Glutamatergic neuron (in vitro differentiated cells): ENCODE measurements around the gene RNU6-8. TPM values are rescaled to one million over a fixed set of nuclear protein-coding genes. Genes with fewer than 3 reads are reported as not detected.

Experiments used
- DNase-seq: peaks from one replicate; pipeline ENCODE4 v3.0.0; 2022
- H3K27ac Mint-ChIP-seq: one replicate; pipeline ENCODE4 v1.8.0; 2020; ENCODE audit warnings: mild to moderate bottlenecking, mixed read lengths, inconsistent platforms; ENCODE audit not compliant: unreplicated experiment
- H3K27me3 Mint-ChIP-seq: one replicate; pipeline ENCODE4 v1.8.0; 2020; ENCODE audit warnings: mild to moderate bottlenecking, moderate library complexity, mixed read lengths, inconsistent platforms; ENCODE audit not compliant: unreplicated experiment
- H3K36me3 Mint-ChIP-seq: one replicate; pipeline ENCODE4 v1.8.0; 2020; ENCODE audit warnings: mild to moderate bottlenecking, mixed read lengths, inconsistent platforms; ENCODE audit not compliant: unreplicated experiment
- H3K4me1 Mint-ChIP-seq: one replicate; pipeline ENCODE4 v1.8.0; 2020; ENCODE audit warnings: mild to moderate bottlenecking, low read depth, mixed read lengths, inconsistent platforms; ENCODE audit not compliant: unreplicated experiment
- H3K4me3 Mint-ChIP-seq: one replicate; pipeline ENCODE4 v1.8.0; 2020; ENCODE audit warnings: mild to moderate bottlenecking, mixed read lengths, inconsistent platforms; ENCODE audit not compliant: unreplicated experiment
- H3K9me3 Mint-ChIP-seq: one replicate; pipeline ENCODE4 v1.8.0; 2020; ENCODE audit warnings: mild to moderate bottlenecking, moderate library complexity, mixed read lengths, inconsistent platforms; ENCODE audit not compliant: unreplicated experiment
- total RNA-seq: library from RNA; stranded (reverse); fragmentation: NEBNext Ultra II Directional; extraction: Animal tissue kit (Norgen Biotek cat#: 25700); gene quantifications from one replicate; pipeline ENCODE4 v1.2.1, GENCODE V29; 2021; ENCODE audit not compliant: unreplicated experiment
- TF ChIP-seq, protein P1 (sequence below): fragments of 200-600 bp; sonication (generic); IDR thresholded peaks from one replicate; pipeline ENCODE4 v1.5.0; 2021; ENCODE audit not compliant: partially characterized antibody, unreplicated experiment

Gene RNU6-8
- total RNA-seq, 1 donor from 2014 or later = not detected

GRCh38 chr14:32217301-32217700 is 14.2 kb upstream of the RNU6-8 start:
- no peaks in the 10 kb centered on the region for H3K9me3 Mint-ChIP-seq

DNA sequence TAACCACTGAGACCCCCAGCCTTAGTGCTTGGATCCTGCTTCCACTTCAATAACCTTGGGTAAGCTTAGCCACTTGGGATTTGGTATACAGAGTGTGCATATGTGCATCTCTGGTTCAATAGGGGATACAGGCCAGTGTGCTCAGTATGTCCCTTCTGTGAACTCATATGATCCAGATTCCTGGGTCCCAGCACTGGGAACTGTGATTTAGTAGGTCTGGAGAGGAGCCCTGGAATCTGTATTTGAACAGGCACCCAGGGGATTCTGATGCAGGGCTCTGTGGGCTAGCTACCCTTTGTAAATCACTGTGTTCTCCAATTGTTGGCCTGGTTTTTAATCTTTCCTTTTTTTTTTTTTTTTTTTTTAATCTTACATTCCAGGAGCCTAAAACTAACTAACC is 9.8 kb upstream of the RNU6-8 start:
- H3K27me3 Mint-ChIP-seq = peaks cover 2% of the 10 kb centered on the region
- H3K9me3 Mint-ChIP-seq = no peaks in the 10 kb centered on the region
- no peaks in the 10 kb centered on the region for H3K4me1 Mint-ChIP-seq
- TF ChIP-seq, protein P1, sequence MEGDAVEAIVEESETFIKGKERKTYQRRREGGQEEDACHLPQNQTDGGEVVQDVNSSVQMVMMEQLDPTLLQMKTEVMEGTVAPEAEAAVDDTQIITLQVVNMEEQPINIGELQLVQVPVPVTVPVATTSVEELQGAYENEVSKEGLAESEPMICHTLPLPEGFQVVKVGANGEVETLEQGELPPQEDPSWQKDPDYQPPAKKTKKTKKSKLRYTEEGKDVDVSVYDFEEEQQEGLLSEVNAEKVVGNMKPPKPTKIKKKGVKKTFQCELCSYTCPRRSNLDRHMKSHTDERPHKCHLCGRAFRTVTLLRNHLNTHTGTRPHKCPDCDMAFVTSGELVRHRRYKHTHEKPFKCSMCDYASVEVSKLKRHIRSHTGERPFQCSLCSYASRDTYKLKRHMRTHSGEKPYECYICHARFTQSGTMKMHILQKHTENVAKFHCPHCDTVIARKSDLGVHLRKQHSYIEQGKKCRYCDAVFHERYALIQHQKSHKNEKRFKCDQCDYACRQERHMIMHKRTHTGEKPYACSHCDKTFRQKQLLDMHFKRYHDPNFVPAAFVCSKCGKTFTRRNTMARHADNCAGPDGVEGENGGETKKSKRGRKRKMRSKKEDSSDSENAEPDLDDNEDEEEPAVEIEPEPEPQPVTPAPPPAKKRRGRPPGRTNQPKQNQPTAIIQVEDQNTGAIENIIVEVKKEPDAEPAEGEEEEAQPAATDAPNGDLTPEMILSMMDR = no peak
- no peaks in the 10 kb centered on the region for H3K36me3 Mint-ChIP-seq
- no peak overlapping the region for H3K4me3 Mint-ChIP-seq
- DNase-seq = no peak
- H3K27ac Mint-ChIP-seq = no peak overlapping the region

More at GRCh38 chr14:32217301-32217700, 14.2 kb upstream of the RNU6-8 start:
- no peak for DNase-seq
- Mint-ChIP-seq H3K36me3 (no peaks in the 10 kb centered on the region), H3K27ac (no peak overlapping the region), H3K27me3 (peaks cover 2% of the 10 kb centered on the region), H3K4me3 (no peak overlapping the region), H3K4me1 (peaks cover 3% of the 10 kb centered on the region)
- TF ChIP-seq, protein P1 = no peak

GRCh38 chr14:32211068-32211404 is 8.0 kb upstream of the RNU6-8 start:
- DNase-seq = no peak
- Mint-ChIP-seq H3K36me3 (no peaks in the 10 kb centered on the region), H3K9me3 (no peaks in the 10 kb centered on the region), H3K4me3 (no peak overlapping the region), H3K4me1 (no peaks in the 10 kb centered on the region), H3K27me3 (peaks cover 2% of the 10 kb centered on the region), H3K27ac (no peak overlapping the region)
- TF ChIP-seq, protein P1 = no peak

- TF ChIP-seq, protein P1 = no peak
- peaks cover 1% of the 10 kb centered on the region for H3K9me3 Mint-ChIP-seq
- no peak overlapping the region for H3K27ac Mint-ChIP-seq
- no peaks in the 10 kb centered on the region for H3K4me1 Mint-ChIP-seq
- no peak for DNase-seq
- H3K4me3 Mint-ChIP-seq = no peak overlapping the region
- H3K27me3 Mint-ChIP-seq = peaks cover 2% of the 10 kb centered on the region
- no peaks in the 10 kb centered on the region for H3K36me3 Mint-ChIP-seq
These were observed 6.4 kb upstream of the RNU6-8 start for GRCh38 chr14:32209471-32209870.

- TF ChIP-seq, protein P1 = no peak
- no peak for DNase-seq
- Mint-ChIP-seq H3K27me3 (no peaks in the 10 kb centered on the region), H3K4me1 (no peaks in the 10 kb centered on the region), H3K4me3 (no peak overlapping the region), H3K9me3 (peaks cover 5% of the 10 kb centered on the region), H3K36me3 (no peaks in the 10 kb centered on the region), H3K27ac (no peak overlapping the region)
These were observed 5.4 kb upstream of the RNU6-8 start for GRCh38 chr14:32208490-32208889.
